HepG2 (cell line): ENCODE measurements around the gene ATP13A3. TPM values are rescaled to one million over a fixed set of nuclear protein-coding genes. Genes with fewer than 3 reads are reported as not detected.
A peak's percentile ranks its signal among the peaks of the same experiment; 100 is the strongest.

Experiments
- GABPA ChIP-seq, 2 experiments: IDR thresholded peaks; 2 replicates each; pipeline ENCODE4 v1.6.1; 2011 to 2016; ENCODE audit warnings: low read depth in 2 of 2, low read length in 1 of 2, missing biosample characterization in 1 of 2, missing genetic modification characterization in 1 of 2
- HMGXB4 ChIP-seq, 2 experiments: sonication (generic) in 1 of 2; formaldehyde crosslinking in 1 of 2; IDR thresholded peaks; 2 replicates each; pipeline versions ENCODE4 v1.4.0 to v1.6.1; 2018 to 2020; ENCODE audit warnings: missing genetic modification reagents in 2 of 2, borderline replicate concordance in 1 of 2, low read depth in 1 of 2, mild to moderate bottlenecking in 1 of 2, missing biosample characterization in 1 of 2
- HNF1A ChIP-seq, 2 experiments: sonication (generic) in 1 of 2; formaldehyde crosslinking in 1 of 2; IDR thresholded peaks; 2 replicates each; pipeline versions ENCODE4 v1.4.0 to v1.6.1; 2016 to 2020; ENCODE audit warnings: borderline replicate concordance in 1 of 2, low read depth in 1 of 2, mild to moderate bottlenecking in 1 of 2, missing genetic modification reagents in 1 of 2
- KLF11 ChIP-seq: IDR thresholded peaks from 2 replicates; pipeline ENCODE4 v1.6.1; 2016; ENCODE audit warnings: missing compliant biosample characterization
- NONO ChIP-seq, 2 experiments: fragments of 450-650 bp in 1 of 2; sonication (generic) in 1 of 2; formaldehyde crosslinking in 1 of 2; IDR thresholded peaks in 1 of 2; conservative IDR thresholded peaks in 1 of 2; 2 replicates each; pipeline versions ENCODE4 v1.6.1 to v1.8.0; 2017 to 2022; ENCODE audit warnings: mild to moderate bottlenecking in 1 of 2, missing genetic modification reagents in 1 of 2, moderate library complexity in 1 of 2
- RERE ChIP-seq: IDR thresholded peaks from 2 replicates; pipeline ENCODE4 v1.6.1; 2016; ENCODE audit warnings: low read depth, missing genetic modification reagents, missing compliant biosample characterization
- USF2 ChIP-seq, 2 experiments: sonication (generic) in 1 of 2; formaldehyde crosslinking in 1 of 2; IDR thresholded peaks; 2 replicates each; pipeline versions ENCODE4 v1.5.1 to v1.6.1; 2011 to 2020; ENCODE audit warnings: borderline replicate concordance in 1 of 2, low read depth in 1 of 2, low read length in 1 of 2, mild to moderate bottlenecking in 1 of 2, missing genetic modification reagents in 1 of 2, moderate library complexity in 1 of 2
- ZIK1 ChIP-seq: sonication (generic); formaldehyde crosslinking; IDR thresholded peaks from 2 replicates; pipeline ENCODE4 v1.5.0; 2020; ENCODE audit warnings: mild to moderate bottlenecking, low read depth, missing genetic modification reagents, borderline replicate concordance
- ZNF607 ChIP-seq: sonication (generic); formaldehyde crosslinking; IDR thresholded peaks from 2 replicates; pipeline ENCODE4 v1.5.1; 2020; ENCODE audit warnings: missing genetic modification reagents, mild to moderate bottlenecking, borderline replicate concordance
- ZNF740 ChIP-seq: sonication (generic); formaldehyde crosslinking; IDR thresholded peaks from 2 replicates; pipeline ENCODE4 v1.4.0; 2020; ENCODE audit warnings: missing genetic modification reagents
- polyA plus RNA-seq, 8 experiments: library from polyadenylated mRNA; depleted of rRNA in 3 of 8; stranded (reverse) in 7 of 8; unstranded in 1 of 8; fragments of >200 nt; fragmentation: Illumina TruSeq in 4 of 8; extraction: Trizol in 4 of 8; gene quantifications; 2 replicates each; pipeline versions ENCODE4 v1.2.1 to v1.2.3, GENCODE V29; 2011 to 2016; ENCODE audit warnings: low read depth in 4 of 8, missing spikeins in 1 of 8, mixed read lengths in 1 of 8; ENCODE audit not compliant: insufficient read depth in 1 of 8
- total RNA-seq, 5 experiments: library from RNA; depleted of rRNA; stranded (reverse); fragments of >200 nt; fragmentation: Illumina TruSeq; extraction: Trizol; gene quantifications; 2 replicates each; pipeline ENCODE4 v1.2.3, GENCODE V29; 2016; ENCODE audit warnings: low read depth in 1 of 5

Gene ATP13A3
- total and polyA plus RNA-seq, 2 of the 13 experiments (the other 11 are each of a cell fraction or from before 2014, with no cell fraction given): 44.9 to 80.8 TPM

GRCh38 chr3:194486540-194487288, at the start of gene ATP13A3 (continued):
- TF ChIP-seq HMGXB4 (CRISPR knock-in tag; IDR thresholded peaks at IDR 0.05; ENCODE audit: borderline replicate concordance in 1 of 2, low read depth in 1 of 2) (peak in 1 of 2 experiments; percentile 33; a peak in 1 of 4 replicates), RERE (CRISPR knock-in tag) (no peak), GABPA (IDR thresholded peaks at IDR 0.05; ENCODE audit: low read depth, low read length) (peak; percentile 43; the same call in 1 of the 2 replicates), GABPA (CRISPR knock-in tag; IDR thresholded peaks at IDR 0.05; ENCODE audit: low read depth) (peak; percentile 54), ZNF740 (0 out of 2 replicates have a peak, but pooled peaks have one; percentile 21), USF2 (IDR thresholded peaks at IDR 0.05; ENCODE audit: low read depth, low read length) (peak; percentile 36), USF2 (CRISPR knock-in tag; IDR thresholded peaks at IDR 0.05; ENCODE audit: borderline replicate concordance) (no peak; the same call in 1 of the 2 replicates), ZNF607 (CRISPR knock-in tag) (no peak), ZIK1 (CRISPR knock-in tag) (no peak), KLF11 (no peak), NONO (IDR thresholded peaks at IDR 0.05) (no peak), NONO (CRISPR knock-in tag; conservative IDR thresholded peaks at IDR 0.05) (peak; percentile 69), HNF1A (IDR thresholded peaks at IDR 0.05; ENCODE audit: low read depth) (no peak), HNF1A (CRISPR knock-in tag; IDR thresholded peaks at IDR 0.05; ENCODE audit: borderline replicate concordance) (0 out of 2 replicates have a peak, but pooled peaks have one; percentile 45)
